DND-41 (cell line): ENCODE results near the gene LY86.

Experiments
- ATAC-seq: fragments of 200-7000 bp; cut with Tn5 transposase; 3 replicates; pipeline ENCODE4 v1.9.1; 2021; ENCODE audit warnings: low read depth; ENCODE audit not compliant: insufficient read depth
- DNase-seq: peaks from one replicate; pipeline ENCODE4 v3.0.0-alpha.2; 2020
- H2AFZ ChIP-seq: 2 replicates; pipeline ENCODE4 v1.6.0; 2012; ENCODE audit warnings: low read depth, low read length
- H3K27ac ChIP-seq: 2 replicates; pipeline ENCODE4 v1.5.1; 2012; ENCODE audit warnings: low read length, inconsistent platforms
- H3K27me3 ChIP-seq: fragments of 200-600 bp; sonication (generic); 2 replicates; pipeline ENCODE4 v1.6.0; 2012; ENCODE audit warnings: low read length, mild to moderate bottlenecking, inconsistent platforms; ENCODE audit not compliant: insufficient read depth, poor library complexity
- H3K36me3 ChIP-seq: 2 replicates; pipeline ENCODE4 v1.5.1; 2012; ENCODE audit warnings: low read length, inconsistent platforms; ENCODE audit not compliant: insufficient read depth
- H3K4me1 ChIP-seq: 2 replicates; pipeline ENCODE4 v1.5.1; 2012; ENCODE audit warnings: mild to moderate bottlenecking, low read length; ENCODE audit not compliant: insufficient read depth
- H3K4me2 ChIP-seq: 2 replicates; pipeline ENCODE4 v1.6.0; 2012; ENCODE audit warnings: mild to moderate bottlenecking, moderate library complexity, low read length, inconsistent platforms; ENCODE audit not compliant: insufficient read depth
- H3K4me3 ChIP-seq, 2 experiments: fragments of 200-600 bp in 1 of 2; shearing (Covaris generic) in 1 of 2; 2 replicates each; pipeline ENCODE4 v1.5.1; 2012 to 2016; ENCODE audit warnings: inconsistent platforms in 2 of 2, low read length in 2 of 2, mild to moderate bottlenecking in 2 of 2, low read depth in 1 of 2, moderate library complexity in 1 of 2
- H3K79me2 ChIP-seq: 2 replicates; pipeline ENCODE4 v1.6.0; 2012; ENCODE audit warnings: low read length, inconsistent platforms; ENCODE audit not compliant: insufficient read depth
- H3K9ac ChIP-seq: 2 replicates; pipeline ENCODE4 v1.6.0; 2012; ENCODE audit warnings: low read depth, mild to moderate bottlenecking, inconsistent platforms, low read length, moderate library complexity
- H3K9me3 ChIP-seq: 2 replicates; pipeline ENCODE4 v1.5.1; 2012; ENCODE audit warnings: low read length, moderate library complexity, mild to moderate bottlenecking, inconsistent platforms; ENCODE audit not compliant: insufficient read depth, severe bottlenecking
- H4K20me1 ChIP-seq: 2 replicates; pipeline ENCODE4 v1.6.0; 2012; ENCODE audit warnings: low read length; ENCODE audit not compliant: insufficient read depth
- CTCF ChIP-seq: IDR thresholded peaks from 2 replicates; pipeline ENCODE4 v1.5.1; 2012; ENCODE audit warnings: borderline replicate concordance, low read length, moderate library complexity, mild to moderate bottlenecking; ENCODE audit not compliant: poor library complexity, severe bottlenecking; ENCODE audit errors: extremely low read depth
- EZH2 ChIP-seq: IDR thresholded peaks from 3 replicates; pipeline ENCODE4 v1.6.1; 2012; ENCODE audit warnings: borderline replicate concordance, low read depth, mild to moderate bottlenecking, moderate library complexity, low read length, inconsistent platforms; ENCODE audit not compliant: severe bottlenecking

LY86 gene

GRCh38 chr6:6596529-6597328, 8.2 kb downstream of the LY86 start:
- Histone ChIP-seq H3K36me3 (no peaks in the 10 kb centered on the region), H2AFZ (no peak overlapping the region), H3K79me2 (no peaks in the 10 kb centered on the region), H3K4me1 (no peaks in the 10 kb centered on the region), H3K27ac (no peak overlapping the region), H3K4me3 (no peak overlapping the region), H3K9ac (no peak overlapping the region), H3K27me3 (peaks cover 6% of the 10 kb centered on the region), H3K9me3 (no peaks in the 10 kb centered on the region), H4K20me1 (no peaks in the 10 kb centered on the region), H3K4me2 (no peak overlapping the region)
- no peak for TF ChIP-seq CTCF
- no peak for TF ChIP-seq EZH2
- peak; percentile 48; the same call in 1 of the 3 replicates for ATAC-seq
- no peak for DNase-seq

- no peaks in the 10 kb centered on the region for H3K4me1 ChIP-seq
- no peaks in the 10 kb centered on the region for H4K20me1 ChIP-seq
- no peaks in the 10 kb centered on the region for H3K36me3 ChIP-seq
- ATAC-seq = no peak
- no peak overlapping the region for H3K27ac ChIP-seq
- no peak overlapping the region for H3K4me2 ChIP-seq
- no peaks in the 10 kb centered on the region for H3K9me3 ChIP-seq
- no peak overlapping the region for H2AFZ ChIP-seq
- no peak overlapping the region for H3K9ac ChIP-seq
- H3K79me2 ChIP-seq = no peaks in the 10 kb centered on the region
- H3K4me3 ChIP-seq = no peak overlapping the region
- peaks cover 6% of the 10 kb centered on the region for H3K27me3 ChIP-seq
- TF ChIP-seq CTCF = no peak
- DNase-seq = no peak
These were observed 9.2 kb downstream of the LY86 start for GRCh38 chr6:6597682-6598081.

- ATAC-seq (no peak), DNase-seq (no peak)
- Histone ChIP-seq H3K9ac (no peak overlapping the region), H3K4me3 (no peak overlapping the region), H3K4me1 (peaks cover 2% of the 10 kb centered on the region), H3K27ac (no peak overlapping the region), H3K4me2 (no peak overlapping the region), H2AFZ (no peak overlapping the region), H3K9me3 (no peaks in the 10 kb centered on the region), H3K27me3 (peaks cover 6% of the 10 kb centered on the region), H3K79me2 (no peaks in the 10 kb centered on the region), H3K36me3 (no peaks in the 10 kb centered on the region), H4K20me1 (no peaks in the 10 kb centered on the region)
- TF ChIP-seq EZH2 (no peak), CTCF (no peak)
These were observed 11.0 kb downstream of the LY86 start for GRCh38 chr6:6599468-6599873.
